ENCODE results near the gene DYNLT2B. TPM values are rescaled to one million over a fixed set of nuclear protein-coding genes. Genes with fewer than 3 reads are reported as not detected.
A peak's percentile ranks its signal among the peaks of the same experiment; 100 is the strongest.
"Not testable (repeated sequence)": the region's sequence is repeated elsewhere in the genome, so short reads cannot be mapped to it uniquely, and the experiment has no call there.

DYNLT2B gene
- total RNA-seq (2014; rRNA removed; shearing (Covaris generic)): 5.8 and 11.3 TPM in 2 replicates

GRCh38 chr3:196317687-196318467 is at the start of gene DYNLT2B:
Gene DYNLT2B, minus strand, starts transcription at chr3:196318240. Its CDS starts 88 bp downstream, at chr3:196318152.
- Histone ChIP-seq H3K27me3 (ENCODE audit: control insufficient read depth, insufficient read depth, low read length) (no peaks in the 10 kb centered on the region), H3K4me3 (ENCODE audit: insufficient read depth, low read depth, low read length) (peak within 1 kb of the TSS; percentile 89), H3K36me3 (replicated peaks; ENCODE audit: control insufficient read depth, insufficient read depth, low read length) (no peaks in the 10 kb centered on the region)
- DNase-seq: peak; percentile 99

GRCh38 chr3:196365736-196366135 is 47.7 kb upstream of the DYNLT2B start:
- Histone ChIP-seq H3K36me3 (replicated peaks; ENCODE audit: control insufficient read depth, insufficient read depth, low read length) (peaks cover 10% of the 10 kb centered on the region), H3K27me3 (ENCODE audit: control insufficient read depth, insufficient read depth, low read length) (no peaks in the 10 kb centered on the region), H3K4me3 (ENCODE audit: insufficient read depth, low read depth, low read length) (no peak overlapping the region)
- DNase-seq: no peak

- DNase-seq: no peak
- Histone ChIP-seq H3K36me3 (replicated peaks; ENCODE audit: control insufficient read depth, insufficient read depth, low read length) (peaks cover 15% of the 10 kb centered on the region), H3K4me3 (ENCODE audit: insufficient read depth, low read depth, low read length) (no peak overlapping the region), H3K27me3 (ENCODE audit: control insufficient read depth, insufficient read depth, low read length) (no peaks in the 10 kb centered on the region)
Measured at GRCh38 chr3:196360586-196360985, 42.5 kb upstream of the DYNLT2B start.

GRCh38 chr3:196358540-196358939 is 40.5 kb upstream of the DYNLT2B start:
- not testable (repeated sequence) for H3K27me3 ChIP-seq (ENCODE audit: control insufficient read depth, insufficient read depth, low read length); DNase-seq; H3K4me3 ChIP-seq (ENCODE audit: insufficient read depth, low read depth, low read length)
- H3K36me3 ChIP-seq (replicated peaks; ENCODE audit: control insufficient read depth, insufficient read depth, low read length): peaks cover 18% of the 10 kb centered on the region

- Histone ChIP-seq H3K36me3 (replicated peaks; ENCODE audit: control insufficient read depth, insufficient read depth, low read length) (peaks cover 18% of the 10 kb centered on the region), H3K27me3 (ENCODE audit: control insufficient read depth, insufficient read depth, low read length) (no peaks in the 10 kb centered on the region), H3K4me3 (ENCODE audit: insufficient read depth, low read depth, low read length) (no peak overlapping the region)
- DNase-seq: no peak
Measured at GRCh38 chr3:196357905-196358304, 39.9 kb upstream of the DYNLT2B start.

GRCh38 chr3:196356556-196356955 is 38.5 kb upstream of the DYNLT2B start:
- Histone ChIP-seq H3K36me3 (replicated peaks; ENCODE audit: control insufficient read depth, insufficient read depth, low read length) (peaks cover 16% of the 10 kb centered on the region), H3K27me3 (ENCODE audit: control insufficient read depth, insufficient read depth, low read length) (no peaks in the 10 kb centered on the region), H3K4me3 (ENCODE audit: insufficient read depth, low read depth, low read length) (no peak overlapping the region)
- no peak for DNase-seq

- no peaks in the 10 kb centered on the region for H3K27me3 ChIP-seq (ENCODE audit: control insufficient read depth, insufficient read depth, low read length)
- no peak overlapping the region for H3K4me3 ChIP-seq (ENCODE audit: insufficient read depth, low read depth, low read length)
- H3K36me3 ChIP-seq (replicated peaks; ENCODE audit: control insufficient read depth, insufficient read depth, low read length): peaks cover 12% of the 10 kb centered on the region
- DNase-seq: no peak
Measured at GRCh38 chr3:196355668-196356067, 37.6 kb upstream of the DYNLT2B start.

GRCh38 chr3:196354132-196354531 is 36.1 kb upstream of the DYNLT2B start:
- Histone ChIP-seq H3K4me3 (ENCODE audit: insufficient read depth, low read depth, low read length) (no peak overlapping the region), H3K27me3 (ENCODE audit: control insufficient read depth, insufficient read depth, low read length) (no peaks in the 10 kb centered on the region), H3K36me3 (replicated peaks; ENCODE audit: control insufficient read depth, insufficient read depth, low read length) (peaks cover 12% of the 10 kb centered on the region)
- no peak for DNase-seq

GRCh38 chr3:196351541-196351940 is 33.5 kb upstream of the DYNLT2B start:
- peaks cover 6% of the 10 kb centered on the region for H3K36me3 ChIP-seq (replicated peaks; ENCODE audit: control insufficient read depth, insufficient read depth, low read length)
- no peak for DNase-seq
- no peak overlapping the region for H3K4me3 ChIP-seq (ENCODE audit: insufficient read depth, low read depth, low read length)
- H3K27me3 ChIP-seq (ENCODE audit: control insufficient read depth, insufficient read depth, low read length): no peaks in the 10 kb centered on the region

- no peak for DNase-seq
- H3K27me3 ChIP-seq (ENCODE audit: control insufficient read depth, insufficient read depth, low read length): no peaks in the 10 kb centered on the region
- no peak overlapping the region for H3K4me3 ChIP-seq (ENCODE audit: insufficient read depth, low read depth, low read length)
- H3K36me3 ChIP-seq (replicated peaks; ENCODE audit: control insufficient read depth, insufficient read depth, low read length): peaks cover 3% of the 10 kb centered on the region
Measured at GRCh38 chr3:196350067-196350466, 32.0 kb upstream of the DYNLT2B start.

- Histone ChIP-seq H3K27me3 (ENCODE audit: control insufficient read depth, insufficient read depth, low read length) (no peaks in the 10 kb centered on the region), H3K36me3 (replicated peaks; ENCODE audit: control insufficient read depth, insufficient read depth, low read length) (no peaks in the 10 kb centered on the region), H3K4me3 (ENCODE audit: insufficient read depth, low read depth, low read length) (no peak overlapping the region)
- no peak for DNase-seq
Measured at GRCh38 chr3:196348698-196349097, 30.7 kb upstream of the DYNLT2B start.

- Histone ChIP-seq H3K27me3 (ENCODE audit: control insufficient read depth, insufficient read depth, low read length) (no peaks in the 10 kb centered on the region), H3K36me3 (replicated peaks; ENCODE audit: control insufficient read depth, insufficient read depth, low read length) (no peaks in the 10 kb centered on the region), H3K4me3 (ENCODE audit: insufficient read depth, low read depth, low read length) (no peak overlapping the region)
- no peak for DNase-seq
Measured at GRCh38 chr3:196344663-196345062, 26.6 kb upstream of the DYNLT2B start.

GRCh38 chr3:196343917-196344316 is 25.9 kb upstream of the DYNLT2B start:
- DNase-seq; H3K27me3 ChIP-seq (ENCODE audit: control insufficient read depth, insufficient read depth, low read length); H3K36me3 ChIP-seq (replicated peaks; ENCODE audit: control insufficient read depth, insufficient read depth, low read length); H3K4me3 ChIP-seq (ENCODE audit: insufficient read depth, low read depth, low read length): not testable (repeated sequence)

- H3K4me3 ChIP-seq (ENCODE audit: insufficient read depth, low read depth, low read length): no peak overlapping the region
- H3K27me3 ChIP-seq (ENCODE audit: control insufficient read depth, insufficient read depth, low read length): no peaks in the 10 kb centered on the region
- no peaks in the 10 kb centered on the region for H3K36me3 ChIP-seq (replicated peaks; ENCODE audit: control insufficient read depth, insufficient read depth, low read length)
- DNase-seq: no peak
Measured at GRCh38 chr3:196341137-196341536, 23.1 kb upstream of the DYNLT2B start.

- Histone ChIP-seq H3K27me3 (ENCODE audit: control insufficient read depth, insufficient read depth, low read length) (no peaks in the 10 kb centered on the region), H3K36me3 (replicated peaks; ENCODE audit: control insufficient read depth, insufficient read depth, low read length) (no peaks in the 10 kb centered on the region), H3K4me3 (ENCODE audit: insufficient read depth, low read depth, low read length) (no peak overlapping the region)
- DNase-seq: no peak
Measured at GRCh38 chr3:196340466-196340865, 22.4 kb upstream of the DYNLT2B start.

Measured in H7 (cell line).